ENCODE data around the gene TSPAN7.
A peak's percentile ranks its signal among the peaks of the same experiment; 100 is the strongest.

Gene TSPAN7

DNA sequence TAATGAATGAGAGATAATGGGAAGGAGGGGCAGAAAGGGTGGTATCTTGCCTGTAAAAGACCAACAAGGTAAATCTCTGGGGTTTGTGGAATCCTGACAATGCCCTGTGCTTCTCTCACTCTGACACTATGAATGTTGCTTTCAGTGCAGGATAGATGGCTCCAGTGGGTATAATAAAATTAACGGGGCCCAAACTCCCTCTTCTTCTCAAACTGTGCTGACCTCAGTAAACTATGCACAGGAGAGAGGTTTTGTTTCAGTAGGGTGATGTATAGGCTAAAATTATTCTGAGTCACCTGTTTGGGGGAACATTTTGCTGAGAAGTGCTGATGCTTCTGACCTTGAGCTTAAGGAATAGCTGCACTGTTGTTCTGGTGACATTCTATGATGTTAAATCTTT lies 82.6 kb downstream of the TSPAN7 start:
- DNase-seq: no peak
- no peak for TF ChIP-seq POLR2A (IDR thresholded peaks at IDR 0.05; ENCODE audit: low read length)
- no peak for TF ChIP-seq GATA1 (IDR thresholded peaks at IDR 0.05; ENCODE audit: low read depth, low read length)

- no peak for TF ChIP-seq GATA1 (IDR thresholded peaks at IDR 0.05; ENCODE audit: low read depth, low read length)
- no peak for TF ChIP-seq POLR2A (IDR thresholded peaks at IDR 0.05; ENCODE audit: low read length)
- no peak for DNase-seq
These were observed 84.8 kb downstream of the TSPAN7 start for GRCh38 chrX:38646129-38646528.

DNA sequence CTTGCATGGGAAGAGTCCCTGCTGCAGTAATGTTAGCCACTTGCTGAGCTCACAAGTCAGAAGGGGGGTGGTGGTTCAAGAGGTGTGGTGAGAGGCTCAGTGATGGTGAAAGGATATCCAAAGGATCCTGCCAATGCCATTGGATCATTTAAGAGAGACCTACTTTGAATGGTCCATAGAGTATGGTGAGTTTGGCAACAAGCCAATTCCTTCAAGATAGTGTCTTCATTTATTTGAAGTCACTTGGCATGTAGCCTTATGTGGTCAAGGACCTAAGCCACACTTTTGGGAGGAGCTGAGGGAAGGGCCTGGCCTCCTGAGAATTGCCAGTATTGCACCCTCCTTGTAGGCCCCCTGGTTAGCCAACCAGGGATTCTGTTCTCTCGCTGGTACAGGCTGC lies 87.9 kb downstream of the TSPAN7 start:
- TF ChIP-seq GATA1 (IDR thresholded peaks at IDR 0.05; ENCODE audit: low read depth, low read length) (no peak), POLR2A (IDR thresholded peaks at IDR 0.05; ENCODE audit: low read length) (no peak)
- DNase-seq: peak; percentile 87 to 94

DNA sequence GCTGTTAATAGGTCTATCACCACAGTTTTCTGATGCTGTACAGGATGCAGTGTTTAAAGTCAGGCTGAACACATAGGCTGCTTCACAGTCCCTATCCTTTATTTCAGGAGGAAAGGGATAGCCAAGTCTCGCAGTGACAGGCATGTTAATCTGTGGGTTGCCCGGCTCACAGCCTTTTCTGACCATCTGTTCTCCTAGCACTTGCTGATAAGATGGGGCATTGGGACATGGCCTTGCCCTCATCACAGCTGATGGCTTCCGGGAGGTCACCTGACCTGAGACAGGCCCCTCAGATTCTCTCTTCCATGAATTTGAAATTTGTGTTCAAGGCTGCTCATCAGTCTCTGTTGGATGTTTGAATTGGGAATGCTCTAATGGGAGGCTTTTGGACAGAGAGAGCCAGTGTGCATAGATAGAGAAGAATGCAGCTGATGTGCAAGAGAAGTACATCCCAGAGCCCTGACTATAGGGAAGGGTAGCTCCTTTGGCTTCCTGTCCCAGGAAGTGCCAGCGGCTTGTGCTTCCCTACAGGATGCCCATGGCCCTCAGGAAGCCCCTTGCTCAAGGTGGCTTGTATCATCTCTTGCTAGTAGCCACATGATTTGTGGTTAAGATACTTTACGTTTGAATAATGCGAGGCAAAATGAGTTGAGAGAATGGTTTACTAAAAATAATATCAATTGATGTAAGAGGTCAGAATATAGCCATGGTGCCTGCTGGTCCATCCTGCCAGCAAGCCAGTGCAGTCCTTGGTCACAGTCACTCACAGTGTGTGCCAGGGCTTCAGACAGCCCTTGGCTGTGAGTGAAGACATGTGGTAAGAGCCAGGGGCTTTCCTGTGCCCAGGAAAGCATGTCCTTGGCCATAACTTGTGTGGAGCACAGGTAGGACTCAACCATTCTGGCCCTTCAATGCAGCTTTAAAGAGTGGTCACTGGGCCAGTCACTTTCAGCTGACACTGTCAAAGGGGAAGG lies 88.6 kb downstream of the TSPAN7 start:
- TF ChIP-seq GATA1 (IDR thresholded peaks at IDR 0.05; ENCODE audit: low read depth, low read length): no peak
- peak; percentile 31 for TF ChIP-seq POLR2A (IDR thresholded peaks at IDR 0.05; ENCODE audit: low read length)
- peak; percentile 89 to 96 for DNase-seq

- DNase-seq: peak in 1 of 2 experiments; percentile 61
- TF ChIP-seq POLR2A (IDR thresholded peaks at IDR 0.05; ENCODE audit: low read length) (no peak), GATA1 (IDR thresholded peaks at IDR 0.05; ENCODE audit: low read depth, low read length) (no peak)
These were observed 90.6 kb downstream of the TSPAN7 start for GRCh38 chrX:38651625-38652601.

DNA sequence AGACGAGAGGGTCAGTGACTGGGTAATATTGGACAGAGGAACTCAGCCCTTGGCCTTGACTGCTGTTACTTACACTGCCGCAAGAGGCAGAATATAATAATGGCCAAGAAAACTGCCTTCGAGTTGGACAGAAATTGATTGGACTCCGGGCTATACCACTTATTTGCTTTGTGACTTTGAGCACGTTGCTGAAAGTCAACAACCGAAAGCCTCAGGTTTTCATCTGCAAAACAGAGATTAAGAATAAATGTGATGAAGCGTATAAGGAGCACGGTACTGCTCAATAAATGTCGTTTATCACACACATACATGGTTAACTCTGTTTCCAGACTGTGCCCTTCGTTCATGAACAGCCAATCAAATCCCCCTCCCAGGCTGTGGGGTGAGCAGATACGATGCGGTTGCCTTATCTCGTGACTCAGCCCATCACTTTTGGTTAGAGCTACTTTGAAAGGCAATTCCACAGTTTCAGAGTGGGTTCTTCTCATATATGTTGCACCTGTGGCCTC lies 91.6 kb downstream of the TSPAN7 start:
- peak; percentile 94 to 99 for DNase-seq
- TF ChIP-seq GATA1 (IDR thresholded peaks at IDR 0.05; ENCODE audit: low read depth, low read length): peak; percentile 25
- TF ChIP-seq POLR2A (IDR thresholded peaks at IDR 0.05; ENCODE audit: low read length): peak; percentile 69

DNA sequence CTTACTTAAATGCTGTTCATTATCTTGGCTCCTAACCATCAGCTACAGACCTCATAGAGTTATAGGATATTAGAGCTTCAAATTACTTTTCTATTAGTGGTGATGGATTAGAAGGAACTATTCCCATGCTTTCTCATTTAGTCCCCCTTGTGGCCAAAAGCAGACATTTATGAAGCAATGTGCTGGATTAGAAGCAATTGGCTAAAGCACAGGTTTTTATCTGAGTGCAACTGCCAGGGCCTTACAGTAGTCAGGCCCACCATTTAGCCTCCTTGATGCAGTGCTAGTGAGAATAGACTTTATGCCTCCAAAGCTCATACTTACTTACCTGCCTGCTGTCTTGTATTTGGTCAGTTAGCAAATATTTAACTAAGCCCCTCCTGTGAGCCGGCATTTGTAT lies 93.0 kb downstream of the TSPAN7 start:
- DNase-seq: peak; percentile 86 to 89
- TF ChIP-seq POLR2A (IDR thresholded peaks at IDR 0.05; ENCODE audit: low read length): no peak
- TF ChIP-seq GATA1 (IDR thresholded peaks at IDR 0.05; ENCODE audit: low read depth, low read length): no peak

DNA sequence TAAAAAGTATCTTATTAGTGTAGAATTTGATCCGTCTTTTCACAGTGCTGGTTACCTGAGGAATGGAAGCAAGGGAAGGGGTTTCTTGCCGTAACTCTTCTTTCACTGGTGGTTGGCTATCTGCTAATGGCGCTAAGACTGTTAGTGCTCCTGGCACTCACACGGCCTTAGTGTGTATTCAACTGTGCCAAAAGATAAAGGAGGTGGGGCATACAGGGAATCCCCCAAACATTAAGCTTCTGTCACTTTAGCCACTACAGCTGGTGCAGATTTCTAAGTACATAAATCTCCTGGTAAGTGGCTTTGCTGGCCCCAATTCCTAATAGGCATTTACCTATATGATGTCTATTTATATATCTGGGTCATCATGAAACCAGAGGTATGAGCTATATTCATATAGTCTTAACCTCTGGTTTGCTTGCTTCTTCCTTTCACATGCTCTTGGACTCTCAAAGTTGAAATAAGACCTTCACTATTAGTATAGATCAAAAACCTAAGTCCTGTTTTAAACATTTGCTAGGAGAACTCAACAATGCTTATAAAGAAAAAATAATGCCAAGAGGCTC lies 95.1 kb downstream of the TSPAN7 start:
- no peak for TF ChIP-seq GATA1 (IDR thresholded peaks at IDR 0.05; ENCODE audit: low read depth, low read length)
- TF ChIP-seq POLR2A (IDR thresholded peaks at IDR 0.05; ENCODE audit: low read length): peak; percentile 52
- DNase-seq: peak; percentile 81 to 88

DNA sequence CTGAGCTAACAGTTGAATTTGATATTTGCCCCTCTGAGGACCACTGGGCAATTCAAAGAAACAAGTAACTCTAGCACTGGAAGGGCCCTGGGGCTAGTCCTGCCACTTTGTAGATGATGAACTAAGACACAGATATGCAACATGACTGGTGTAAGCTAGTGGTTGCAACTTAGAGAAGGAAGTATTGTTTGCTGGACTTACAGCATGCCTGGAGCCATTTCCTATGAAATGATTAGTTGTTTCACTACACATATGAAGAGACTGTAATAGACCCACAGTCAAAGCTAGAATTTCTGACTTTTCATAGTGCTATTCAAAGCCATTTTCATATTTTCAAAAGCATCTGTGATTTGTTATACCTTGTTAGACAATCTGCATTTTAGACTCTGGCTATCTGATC lies 96.2 kb downstream of the TSPAN7 start:
- peak in 1 of 2 experiments; percentile 10 for DNase-seq

DNA sequence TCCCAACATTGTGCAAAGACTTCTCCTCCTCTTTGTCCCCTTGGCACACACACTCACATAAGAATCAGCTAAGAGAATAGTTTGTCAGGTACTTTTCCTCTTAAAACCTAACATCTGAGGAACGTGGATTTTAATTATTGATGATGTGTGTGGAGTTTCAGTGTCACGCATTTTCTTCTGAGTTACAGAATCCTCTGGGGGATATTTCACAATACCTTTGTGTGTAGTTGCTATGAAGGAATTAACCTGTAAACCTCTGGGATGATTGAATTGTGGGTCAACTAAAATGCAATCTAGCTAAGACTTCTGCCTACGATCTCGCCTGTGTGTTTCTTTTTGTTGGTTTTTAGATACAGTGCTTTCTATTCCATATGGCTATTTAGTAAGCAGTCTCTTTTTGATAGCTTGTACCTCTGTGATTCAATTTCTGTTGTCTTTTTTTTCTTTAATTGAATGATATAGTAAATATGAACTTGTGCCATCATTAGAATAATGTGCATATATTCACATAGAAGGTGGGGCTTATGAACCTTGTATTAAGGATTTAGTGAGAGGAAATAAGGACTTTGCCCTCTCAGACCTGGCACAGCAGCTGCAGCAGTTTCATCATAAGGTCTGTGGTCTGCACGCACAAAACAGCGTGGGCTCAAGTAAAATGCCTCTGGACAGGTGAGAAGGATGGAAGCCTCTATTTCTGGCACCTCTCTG lies 99.2 kb downstream of the TSPAN7 start:
- no peak for TF ChIP-seq GATA1 (IDR thresholded peaks at IDR 0.05; ENCODE audit: low read depth, low read length)
- TF ChIP-seq POLR2A (IDR thresholded peaks at IDR 0.05; ENCODE audit: low read length): no peak

More for the DNA sequence above, 96.2 kb downstream of the TSPAN7 start:
- TF ChIP-seq GATA1 (IDR thresholded peaks at IDR 0.05; ENCODE audit: low read depth, low read length) (no peak), POLR2A (IDR thresholded peaks at IDR 0.05; ENCODE audit: low read length) (no peak)

DNA sequence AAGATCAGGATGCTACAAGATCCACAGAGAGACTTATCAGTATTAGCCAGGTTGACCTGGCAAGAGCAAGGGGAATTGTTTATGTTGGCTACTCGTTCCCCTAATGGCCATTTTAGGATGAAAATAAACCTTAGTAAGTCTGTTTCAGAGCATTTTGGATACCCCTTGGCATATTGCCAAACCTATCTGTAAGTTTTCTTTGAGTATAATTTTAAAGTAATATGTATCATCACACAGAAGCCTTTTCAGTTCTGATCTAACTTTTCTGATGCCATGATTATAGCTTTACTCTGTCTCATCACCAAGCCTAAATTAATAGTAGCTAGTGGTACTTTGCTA lies 99.7 kb downstream of the TSPAN7 start:
- DNase-seq: peak; percentile 42 to 60
- TF ChIP-seq POLR2A (IDR thresholded peaks at IDR 0.05; ENCODE audit: low read length) (no peak), GATA1 (IDR thresholded peaks at IDR 0.05; ENCODE audit: low read depth, low read length) (no peak)

More for the DNA sequence above, 99.2 kb downstream of the TSPAN7 start:
- DNase-seq: peak in 1 of 2 experiments; percentile 26

DNA sequence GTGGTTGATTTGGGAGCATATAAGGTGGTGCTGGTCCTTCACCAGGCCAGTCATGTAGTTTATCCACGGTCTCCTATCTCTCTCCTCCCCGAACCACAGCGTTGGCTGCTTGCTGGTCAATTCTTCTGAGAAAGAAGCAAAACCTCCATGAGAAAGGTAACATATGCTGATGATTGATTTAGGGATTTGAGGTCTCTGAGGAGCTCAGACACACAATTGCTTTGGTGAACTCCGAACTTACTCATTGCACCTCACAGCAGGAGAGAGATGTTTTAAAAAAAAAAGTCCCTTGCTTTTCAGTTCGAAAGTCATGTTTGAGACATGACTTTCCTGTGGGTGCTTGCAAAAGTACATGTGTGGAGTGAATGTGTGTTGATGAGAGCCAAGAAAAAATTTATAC lies 100.2 kb downstream of the TSPAN7 start:
- no peak for DNase-seq
- no peak for TF ChIP-seq POLR2A (IDR thresholded peaks at IDR 0.05; ENCODE audit: low read length)
- no peak for TF ChIP-seq GATA1 (IDR thresholded peaks at IDR 0.05; ENCODE audit: low read depth, low read length)

DNA sequence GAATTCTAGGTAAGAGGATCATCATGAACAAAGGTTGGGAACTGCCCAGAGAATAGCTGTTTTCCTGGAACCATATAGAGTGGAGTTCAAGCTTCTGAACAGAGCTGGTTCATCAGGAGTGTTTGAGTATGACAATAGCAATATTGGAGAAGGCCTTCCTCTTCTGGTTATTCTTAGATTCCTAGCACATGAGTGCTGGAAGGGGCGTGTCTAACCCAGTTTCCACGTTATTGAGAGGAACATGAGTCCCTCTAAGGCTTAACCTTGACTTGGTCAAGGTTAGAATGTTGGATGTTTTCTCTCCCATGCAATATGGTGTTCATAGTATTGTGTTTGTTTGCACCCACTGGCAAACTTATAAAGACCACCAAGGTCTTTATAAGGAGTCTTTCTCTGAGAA lies 101.3 kb downstream of the TSPAN7 start:
- TF ChIP-seq POLR2A (IDR thresholded peaks at IDR 0.05; ENCODE audit: low read length): no peak
- TF ChIP-seq GATA1 (IDR thresholded peaks at IDR 0.05; ENCODE audit: low read depth, low read length): no peak
- DNase-seq: no peak
